Cardiac muscle cell (in vitro differentiated cells and primary cell): ENCODE data around the gene SCGN. TPM values are rescaled to one million over a fixed set of nuclear protein-coding genes. Genes with fewer than 3 reads are reported as not detected.

ENCODE experiments used
- DNase-seq, 2 donors: peaks; one replicate each; pipeline versions ENCODE4 v3.0.0 to v3.0.0-alpha.2; 2010 to 2017; ENCODE audit warnings: low read depth in 1 of 2, low spot score in 1 of 2
- H3K27ac ChIP-seq: fragments of 200-600 bp; sonication (generic); 2 replicates; pipeline ENCODE4 v1.5.1; 2016
- H3K27me3 ChIP-seq: fragments of 200-600 bp; sonication (generic); 2 replicates; pipeline ENCODE4 v1.6.0; 2016; ENCODE audit warnings: control low read depth
- H3K36me3 ChIP-seq: fragments of 200-600 bp; sonication (generic); 2 replicates; pipeline ENCODE4 v1.5.1; 2016; ENCODE audit warnings: control low read depth
- H3K4me1 ChIP-seq: fragments of 200-600 bp; sonication (generic); 2 replicates; pipeline ENCODE4 v1.8.1; 2017; ENCODE audit warnings: low read depth, mild to moderate bottlenecking, mixed run types
- H3K4me3 ChIP-seq: fragments of 200-600 bp; sonication (generic); 2 replicates; pipeline ENCODE4 v1.5.1; 2016; ENCODE audit warnings: mild to moderate bottlenecking
- H3K9me3 ChIP-seq: fragments of 200-600 bp; sonication (generic); 2 replicates; pipeline ENCODE4 v1.5.1; 2017; ENCODE audit warnings: low read depth, mild to moderate bottlenecking, control low read depth
- polyA plus RNA-seq: library from polyadenylated mRNA; unstranded; fragments of >200 nt; fragmentation: Nextera tagmentation; extraction: Ambion mirVana; gene quantifications from 2 replicates; pipeline ENCODE4 v1.2.1, GENCODE V29; 2016
- total RNA-seq: library from RNA; depleted of rRNA; stranded (reverse); fragments of >200 nt; gene quantifications from 2 replicates; pipeline ENCODE4 v1.2.3, GENCODE V29; 2016
- TF ChIP-seq, protein P1 (sequence below): IDR thresholded peaks from 2 replicates; pipeline ENCODE4 v1.5.1; 2012; ENCODE audit warnings: low read depth, mild to moderate bottlenecking, low read length

SCGN gene
- total and polyA plus RNA-seq, 2 experiments from 2014 or later: not detected

DNA sequence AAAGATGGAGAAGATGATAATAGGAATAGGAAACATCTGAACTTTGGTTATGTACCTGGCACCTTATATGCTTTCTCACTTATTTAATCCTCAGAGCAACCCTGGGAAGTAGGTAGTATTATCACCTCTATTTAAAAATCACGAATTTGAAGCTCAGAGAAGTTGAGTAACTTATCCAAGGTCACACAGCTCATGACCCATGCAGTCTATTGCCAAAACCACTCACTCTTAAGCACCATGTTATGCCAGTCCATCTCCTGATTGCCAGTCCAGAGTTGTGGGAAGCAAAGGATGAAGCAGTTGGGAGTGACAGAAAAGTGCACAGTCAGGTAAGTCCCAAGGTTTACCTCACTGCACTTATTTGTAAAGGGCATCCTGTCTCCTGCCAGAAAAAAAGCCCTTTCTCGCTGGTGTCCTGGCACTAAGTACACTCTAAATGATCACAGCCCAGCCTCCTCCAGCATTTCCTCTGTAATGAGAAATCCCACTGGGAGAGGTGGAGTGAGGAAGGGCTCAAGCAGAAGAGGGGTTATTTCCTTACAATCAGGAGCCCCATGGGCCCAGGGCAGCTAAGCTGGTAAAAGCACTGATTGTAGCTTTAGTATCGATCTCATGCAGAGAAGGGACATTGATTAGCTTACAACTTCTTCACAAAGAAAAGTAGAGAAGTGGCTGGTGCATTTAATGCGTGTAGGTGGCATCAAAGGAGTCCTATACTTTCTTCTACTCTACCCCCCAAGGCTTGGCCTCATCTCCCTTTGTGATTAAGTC, 21.3 kb upstream of the SCGN start:
- H3K4me3 ChIP-seq: no peak overlapping the region
- TF ChIP-seq, protein P1, sequence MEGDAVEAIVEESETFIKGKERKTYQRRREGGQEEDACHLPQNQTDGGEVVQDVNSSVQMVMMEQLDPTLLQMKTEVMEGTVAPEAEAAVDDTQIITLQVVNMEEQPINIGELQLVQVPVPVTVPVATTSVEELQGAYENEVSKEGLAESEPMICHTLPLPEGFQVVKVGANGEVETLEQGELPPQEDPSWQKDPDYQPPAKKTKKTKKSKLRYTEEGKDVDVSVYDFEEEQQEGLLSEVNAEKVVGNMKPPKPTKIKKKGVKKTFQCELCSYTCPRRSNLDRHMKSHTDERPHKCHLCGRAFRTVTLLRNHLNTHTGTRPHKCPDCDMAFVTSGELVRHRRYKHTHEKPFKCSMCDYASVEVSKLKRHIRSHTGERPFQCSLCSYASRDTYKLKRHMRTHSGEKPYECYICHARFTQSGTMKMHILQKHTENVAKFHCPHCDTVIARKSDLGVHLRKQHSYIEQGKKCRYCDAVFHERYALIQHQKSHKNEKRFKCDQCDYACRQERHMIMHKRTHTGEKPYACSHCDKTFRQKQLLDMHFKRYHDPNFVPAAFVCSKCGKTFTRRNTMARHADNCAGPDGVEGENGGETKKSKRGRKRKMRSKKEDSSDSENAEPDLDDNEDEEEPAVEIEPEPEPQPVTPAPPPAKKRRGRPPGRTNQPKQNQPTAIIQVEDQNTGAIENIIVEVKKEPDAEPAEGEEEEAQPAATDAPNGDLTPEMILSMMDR: no peak
- peaks cover 3% of the 10 kb centered on the region for H3K27me3 ChIP-seq
- H3K9me3 ChIP-seq: no peaks in the 10 kb centered on the region
- no peak for DNase-seq
- no peaks in the 10 kb centered on the region for H3K36me3 ChIP-seq
- H3K4me1 ChIP-seq: no peaks in the 10 kb centered on the region
- H3K27ac ChIP-seq: no peak overlapping the region

DNA sequence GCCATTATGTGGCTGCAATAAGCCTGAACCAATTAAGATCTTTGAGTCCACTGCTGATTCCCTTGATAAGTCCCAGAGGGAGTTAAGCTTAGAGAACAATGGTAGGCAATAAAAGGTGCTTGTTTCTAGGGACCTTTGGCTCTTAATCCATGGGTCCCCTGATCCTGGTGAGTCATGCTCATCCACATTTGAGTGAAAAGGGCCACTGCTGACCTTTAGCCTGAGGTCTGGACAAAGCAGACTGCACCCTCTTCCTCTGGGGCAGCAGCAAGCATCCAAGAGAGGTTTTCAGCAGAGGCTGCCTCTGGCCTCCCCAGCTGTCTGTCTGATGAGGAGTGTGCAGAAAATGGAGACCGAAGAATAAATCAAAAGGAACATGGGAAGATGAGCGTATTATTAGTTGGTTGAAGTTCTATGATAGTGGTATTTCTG, 16.1 kb upstream of the SCGN start:
- Histone ChIP-seq H3K36me3 (no peaks in the 10 kb centered on the region), H3K27me3 (peaks cover 14% of the 10 kb centered on the region), H3K27ac (no peak overlapping the region), H3K4me3 (no peak overlapping the region), H3K9me3 (no peaks in the 10 kb centered on the region), H3K4me1 (no peaks in the 10 kb centered on the region)
- TF ChIP-seq, protein P1: no peak
- DNase-seq: no peak

DNA sequence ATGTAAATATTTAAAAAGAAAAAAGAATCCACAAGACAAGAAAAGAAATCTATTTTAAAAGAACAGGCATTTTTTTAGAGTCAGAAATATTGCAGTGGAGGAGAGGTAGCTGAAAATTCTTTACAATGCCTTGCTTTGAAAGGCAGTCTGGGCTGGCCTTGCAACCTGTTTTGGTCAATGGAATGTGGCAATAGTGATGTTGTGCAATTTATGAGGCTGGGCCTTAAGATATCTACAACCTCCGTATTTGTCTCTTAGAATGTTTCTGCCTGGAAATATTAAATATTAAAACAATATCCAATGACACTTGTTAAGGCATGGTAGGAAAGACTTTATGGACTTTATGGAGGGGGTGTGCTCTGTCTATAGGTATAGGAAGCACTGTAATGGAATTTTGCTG, 14.8 kb upstream of the SCGN start:
- DNase-seq: peak in 1 of 2 donors; percentile 75

DNA sequence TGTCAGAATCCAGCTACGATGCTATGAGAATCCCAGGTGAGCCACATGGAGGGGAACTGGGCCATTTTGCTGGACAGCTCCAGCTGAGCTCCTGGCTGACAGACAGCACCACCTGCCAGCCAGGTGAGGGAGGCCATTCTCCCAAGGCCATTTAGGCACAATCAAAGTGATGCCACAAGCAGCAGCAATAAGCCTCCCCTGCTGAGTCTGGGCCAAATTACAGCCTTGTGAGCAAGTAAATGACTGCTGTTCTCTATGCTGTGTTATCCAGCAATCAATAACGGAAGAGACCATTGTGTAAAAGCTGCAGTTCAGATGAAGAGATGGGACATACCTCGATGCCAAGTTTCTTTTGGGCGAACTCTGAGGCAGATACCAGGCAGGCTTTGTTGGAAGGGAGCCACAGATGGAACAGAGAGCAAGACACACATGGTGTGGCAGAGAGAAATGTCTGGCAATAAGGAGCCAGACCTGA, 14.0 kb upstream of the SCGN start:
- TF ChIP-seq, protein P1: no peak
- peaks cover 29% of the 10 kb centered on the region for H3K27me3 ChIP-seq
- H3K36me3 ChIP-seq: no peaks in the 10 kb centered on the region
- peak in 1 of 2 donors; percentile 3 for DNase-seq
- no peaks in the 10 kb centered on the region for H3K4me1 ChIP-seq
- no peak overlapping the region for H3K4me3 ChIP-seq
- no peak overlapping the region for H3K27ac ChIP-seq
- H3K9me3 ChIP-seq: no peaks in the 10 kb centered on the region

More for the DNA sequence above, 14.8 kb upstream of the SCGN start:
- Histone ChIP-seq H3K4me1 (no peaks in the 10 kb centered on the region), H3K4me3 (no peak overlapping the region), H3K9me3 (no peaks in the 10 kb centered on the region), H3K27ac (no peak overlapping the region), H3K36me3 (no peaks in the 10 kb centered on the region), H3K27me3 (peaks cover 21% of the 10 kb centered on the region)
- TF ChIP-seq, protein P1: no peak

DNA sequence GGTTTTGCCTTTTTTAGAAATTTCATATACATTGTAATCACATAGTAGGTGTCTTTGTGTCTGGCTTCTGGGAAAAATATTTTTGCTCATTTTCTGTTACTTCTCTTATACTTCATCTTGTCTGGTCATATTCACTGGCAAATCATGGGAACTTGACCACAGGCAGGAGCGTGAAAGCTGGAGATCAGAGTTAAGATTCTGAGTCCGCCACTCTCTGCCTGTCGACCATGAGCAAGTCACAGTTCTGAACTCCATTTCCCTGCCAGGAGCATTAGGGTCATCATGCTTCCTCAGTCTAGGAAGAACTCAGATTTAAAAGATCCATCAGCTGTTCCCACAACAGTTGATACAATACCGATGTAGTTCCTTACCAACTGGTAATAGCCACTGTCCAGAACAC, 12.4 kb upstream of the SCGN start:
- H3K4me3 ChIP-seq: no peak overlapping the region
- no peaks in the 10 kb centered on the region for H3K4me1 ChIP-seq
- H3K27me3 ChIP-seq: peaks cover 44% of the 10 kb centered on the region
- DNase-seq: no peak
- H3K27ac ChIP-seq: no peak overlapping the region
- H3K9me3 ChIP-seq: no peaks in the 10 kb centered on the region
- no peaks in the 10 kb centered on the region for H3K36me3 ChIP-seq
- TF ChIP-seq, protein P1: no peak
